ENCODE measurements around the gene CEPT1.

GRCh38 chr1:111217183-111217910 is 77.3 kb downstream of the CEPT1 start:
- TF ChIP-seq CTCF (IDR thresholded peaks at IDR 0.05) (no peak), POLR2AphosphoS5 (IDR thresholded peaks at IDR 0.05) (no peak)

All from gastroesophageal sphincter (tissue), 3 donors.